ENCODE measurements around the gene REC114. TPM values are rescaled to one million over a fixed set of nuclear protein-coding genes. Genes with fewer than 3 reads are reported as not detected.

Gene REC114
- total and polyA plus RNA-seq, 2 experiments from 2014 or later: not detected

GRCh38 chr15:73425510-73425909, 17.5 kb upstream of the REC114 start:
- DNase-seq (ENCODE audit: low spot score): no peak
- Mint-ChIP-seq H3K9me3 (no peaks in the 10 kb centered on the region; the same call in 2 of the 3 replicates), H3K4me1 (peaks cover 3% of the 10 kb centered on the region; the same call in 2 of the 3 replicates), H3K36me3 (ENCODE audit: low read depth) (no peaks in the 10 kb centered on the region), H3K4me3 (no peak overlapping the region), H3K27ac (no peak overlapping the region), H3K27me3 (ENCODE audit: insufficient read depth, low read depth, poor library complexity) (no peaks in the 10 kb centered on the region)
- Histone ChIP-seq H3K4me1 (ENCODE audit: insufficient read depth) (no peaks in the 10 kb centered on the region), H3F3A (replicated peaks; ENCODE audit: low read depth) (no peaks in the 10 kb centered on the region), H3K9me2 (ENCODE audit: insufficient read depth) (0 out of 2 replicates have a peak, but pooled peaks cover 3% of the 10 kb centered on the region), H2AFZ (no peak overlapping the region), H4K20me1 (replicated peaks; ENCODE audit: insufficient read depth) (no peaks in the 10 kb centered on the region), H3K27me3 (ENCODE audit: insufficient read depth) (no peaks in the 10 kb centered on the region), H3K4me2 (no peak overlapping the region), H3K4me3 (no peak overlapping the region), H3K27ac (ENCODE audit: low read depth) (no peak overlapping the region), H3K36me3 (ENCODE audit: insufficient read depth) (no peaks in the 10 kb centered on the region), H3K79me2 (replicated peaks; ENCODE audit: insufficient read depth) (no peaks in the 10 kb centered on the region)
- TF ChIP-seq REST (IDR thresholded peaks at IDR 0.05; ENCODE audit: unreplicated experiment) (no peak), STAT1 (IDR thresholded peaks at IDR 0.05; ENCODE audit: unreplicated experiment) (no peak), ZNF462 (CRISPR knock-in tag; IDR thresholded peaks at IDR 0.05) (no peak), CREB1 (CRISPR knock-in tag; IDR thresholded peaks at IDR 0.05; ENCODE audit: low read depth) (no peak), EZH2 (IDR thresholded peaks at IDR 0.05; ENCODE audit: low read depth, unreplicated experiment) (no peak), JUNB (IDR thresholded peaks at IDR 0.05; ENCODE audit: unreplicated experiment) (no peak), ZNF114 (CRISPR knock-in tag; IDR thresholded peaks at IDR 0.05) (no peak), NANOG (IDR thresholded peaks at IDR 0.05; ENCODE audit: borderline replicate concordance) (no peak), ZNF331 (CRISPR knock-in tag; IDR thresholded peaks at IDR 0.05; ENCODE audit: low read depth) (no peak), POLR2AphosphoS5 (IDR thresholded peaks at IDR 0.05; ENCODE audit: low read depth) (no peak), EZH2phosphoT487 (IDR thresholded peaks at IDR 0.05; ENCODE audit: unreplicated experiment) (no peak), ETS1 (IDR thresholded peaks at IDR 0.05) (no peak), CTCF (conservative IDR thresholded peaks at IDR 0.05; ENCODE audit: low read depth in 2 of 2) (no peak)
- ATAC-seq: no peak
